Measurements from ENCODE around the gene SLC22A2.

The SLC22A2 gene

DNA sequence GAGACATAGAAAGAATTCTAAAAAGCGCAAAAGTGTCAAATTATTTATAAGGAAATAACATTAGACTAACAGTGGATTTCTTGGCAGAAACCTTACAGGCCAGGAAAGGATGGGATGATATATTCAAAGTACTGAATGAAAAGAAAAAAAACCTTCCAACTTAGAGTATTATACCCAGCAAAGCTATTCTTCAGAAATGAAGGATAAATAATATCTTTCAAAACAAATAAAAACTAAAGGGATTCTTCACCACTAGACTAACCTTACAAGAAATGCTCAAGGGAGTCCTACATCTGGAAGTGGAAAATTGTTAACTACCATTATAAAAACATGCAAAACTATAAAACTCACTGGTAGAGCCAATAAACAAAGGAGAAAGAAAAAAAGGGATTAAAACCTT lies 65.8 kb downstream of the SLC22A2 start:
- H3K4me1 ChIP-seq (ENCODE audit: control insufficient read depth, insufficient read depth, low read length): no peaks in the 10 kb centered on the region
- no peaks in the 10 kb centered on the region for H3K9me3 ChIP-seq (ENCODE audit: control insufficient read depth, insufficient read depth, low read depth, low read length)
- no peaks in the 10 kb centered on the region for H3K36me3 ChIP-seq (ENCODE audit: control insufficient read depth in 2 of 2, insufficient read depth in 1 of 2, low read length in 2 of 2)
- TF ChIP-seq ZNF10 (tag by site-specific recombination; IDR thresholded peaks at IDR 0.05) (no peak), SETDB1 (IDR thresholded peaks at IDR 0.05; ENCODE audit: insufficient read length, low read length) (peak; percentile 63)
- TF ChIP-seq, protein P1, sequence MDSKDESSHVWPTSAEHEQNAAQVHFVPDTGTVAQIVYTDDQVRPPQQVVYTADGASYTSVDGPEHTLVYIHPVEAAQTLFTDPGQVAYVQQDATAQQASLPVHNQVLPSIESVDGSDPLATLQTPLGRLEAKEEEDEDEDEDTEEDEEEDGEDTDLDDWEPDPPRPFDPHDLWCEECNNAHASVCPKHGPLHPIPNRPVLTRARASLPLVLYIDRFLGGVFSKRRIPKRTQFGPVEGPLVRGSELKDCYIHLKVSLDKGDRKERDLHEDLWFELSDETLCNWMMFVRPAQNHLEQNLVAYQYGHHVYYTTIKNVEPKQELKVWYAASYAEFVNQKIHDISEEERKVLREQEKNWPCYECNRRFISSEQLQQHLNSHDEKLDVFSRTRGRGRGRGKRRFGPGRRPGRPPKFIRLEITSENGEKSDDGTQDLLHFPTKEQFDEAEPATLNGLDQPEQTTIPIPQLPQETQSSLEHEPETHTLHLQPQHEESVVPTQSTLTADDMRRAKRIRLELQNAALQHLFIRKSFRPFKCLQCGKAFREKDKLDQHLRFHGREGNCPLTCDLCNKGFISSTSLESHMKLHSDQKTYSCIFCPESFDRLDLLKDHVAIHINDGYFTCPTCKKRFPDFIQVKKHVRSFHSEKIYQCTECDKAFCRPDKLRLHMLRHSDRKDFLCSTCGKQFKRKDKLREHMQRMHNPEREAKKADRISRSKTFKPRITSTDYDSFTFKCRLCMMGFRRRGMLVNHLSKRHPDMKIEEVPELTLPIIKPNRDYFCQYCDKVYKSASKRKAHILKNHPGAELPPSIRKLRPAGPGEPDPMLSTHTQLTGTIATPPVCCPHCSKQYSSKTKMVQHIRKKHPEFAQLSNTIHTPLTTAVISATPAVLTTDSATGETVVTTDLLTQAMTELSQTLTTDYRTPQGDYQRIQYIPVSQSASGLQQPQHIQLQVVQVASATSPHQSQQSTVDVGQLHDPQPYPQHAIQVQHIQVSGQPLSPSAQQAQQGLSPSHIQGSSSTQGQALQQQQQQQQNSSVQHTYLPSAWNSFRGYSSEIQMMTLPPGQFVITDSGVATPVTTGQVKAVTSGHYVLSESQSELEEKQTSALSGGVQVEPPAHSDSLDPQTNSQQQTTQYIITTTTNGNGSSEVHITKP (tag by site-specific recombination; IDR thresholded peaks at IDR 0.05): no peak
- H3K27ac ChIP-seq (ENCODE audit: extremely low read depth, low read depth, low read length): no peak overlapping the region
- CTCF ChIA-PET: no interaction called here
- no peak overlapping the region for H3K4me3 ChIP-seq (ENCODE audit: low read depth, low read length)
- POLR2A ChIA-PET: no interaction called here

DNA sequence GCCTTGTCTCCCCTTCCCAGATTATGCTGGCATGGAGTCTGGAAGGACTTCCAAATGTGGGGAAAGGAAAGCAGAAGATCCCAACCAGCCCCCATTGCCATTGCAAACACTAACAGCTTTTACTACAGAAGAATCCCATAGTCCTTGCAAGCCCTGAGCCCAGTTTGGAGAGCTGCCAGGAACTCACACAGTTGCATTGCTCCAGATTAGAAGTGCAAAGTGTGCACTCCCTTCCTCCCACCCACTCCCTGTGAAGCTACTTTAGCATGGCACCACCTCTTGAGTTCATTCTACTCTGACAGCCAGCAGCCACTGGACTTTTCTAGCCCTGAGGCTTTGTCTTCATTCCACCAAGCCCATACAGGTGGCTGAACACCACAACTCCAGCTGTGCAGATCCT lies 67.6 kb downstream of the SLC22A2 start:
- Histone ChIP-seq H3K4me3 (ENCODE audit: low read depth, low read length) (no peak overlapping the region), H3K4me1 (ENCODE audit: control insufficient read depth, insufficient read depth, low read length) (no peaks in the 10 kb centered on the region), H3K36me3 (ENCODE audit: control insufficient read depth in 2 of 2, insufficient read depth in 1 of 2, low read length in 2 of 2) (no peaks in the 10 kb centered on the region), H3K27ac (ENCODE audit: extremely low read depth, low read depth, low read length) (no peak overlapping the region), H3K9me3 (ENCODE audit: control insufficient read depth, insufficient read depth, low read depth, low read length) (no peaks in the 10 kb centered on the region)
- POLR2A ChIA-PET: no interaction called here
- CTCF ChIA-PET: interaction anchor here (0.6 kb wide), 1 partner anchor 245 kb away, joined by 3 read pairs; no protein-coding TSS in a partner anchor
- TF ChIP-seq ZNF596 (tag by site-specific recombination; IDR thresholded peaks at IDR 0.05) (no peak), SCRT2 (tag by site-specific recombination; IDR thresholded peaks at IDR 0.05) (no peak), ZBTB7A (tag by site-specific recombination; IDR thresholded peaks at IDR 0.05; ENCODE audit: low read depth) (no peak), ZNF558 (tag by site-specific recombination; IDR thresholded peaks at IDR 0.05) (no peak), ZBTB1 (tag by site-specific recombination; IDR thresholded peaks at IDR 0.05) (no peak), ZNF140 (tag by site-specific recombination; IDR thresholded peaks at IDR 0.05) (no peak), KLF8 (tag by site-specific recombination; IDR thresholded peaks at IDR 0.05) (no peak), ZNF404 (tag by site-specific recombination; IDR thresholded peaks at IDR 0.05) (no peak)
- TF ChIP-seq, protein P2, sequence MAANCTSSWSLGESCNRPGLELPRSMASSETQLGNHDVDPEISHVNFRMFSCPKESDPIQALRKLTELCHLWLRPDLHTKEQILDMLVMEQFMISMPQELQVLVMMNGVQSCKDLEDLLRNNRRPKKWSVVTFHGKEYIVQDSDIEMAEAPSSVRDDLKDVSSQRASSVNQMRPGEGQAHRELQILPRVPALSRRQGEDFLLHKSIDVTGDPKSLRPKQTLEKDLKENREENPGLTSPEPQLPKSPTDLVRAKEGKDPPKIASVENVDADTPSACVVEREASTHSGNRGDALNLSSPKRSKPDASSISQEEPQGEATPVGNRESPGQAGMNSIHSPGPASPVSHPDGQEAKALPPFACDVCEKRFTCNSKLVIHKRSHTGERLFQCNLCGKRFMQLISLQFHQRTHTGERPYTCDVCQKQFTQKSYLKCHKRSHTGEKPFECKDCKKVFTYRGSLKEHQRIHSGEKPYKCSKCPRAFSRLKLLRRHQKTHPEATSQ (tag by site-specific recombination; IDR thresholded peaks at IDR 0.05): no peak

DNA sequence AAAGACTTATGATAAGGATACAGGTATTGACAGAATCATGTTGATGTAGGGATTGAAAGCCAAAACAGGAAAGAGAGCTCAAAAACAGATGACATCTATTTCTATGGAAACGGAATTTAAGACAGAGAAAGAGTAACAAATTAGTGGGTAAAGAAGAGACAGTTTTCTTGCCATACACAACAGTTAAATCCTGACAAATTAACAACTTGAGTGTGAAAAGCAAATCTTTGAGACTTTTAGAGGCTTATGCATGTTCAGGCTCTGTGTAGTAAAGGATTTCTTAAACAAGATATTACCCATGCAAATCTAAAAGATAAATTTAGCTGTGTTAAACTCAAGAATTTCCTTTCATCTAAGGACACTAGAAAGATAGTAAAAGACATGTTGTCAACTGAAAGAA lies 68.5 kb downstream of the SLC22A2 start:
- H3K9me3 ChIP-seq (ENCODE audit: control insufficient read depth, insufficient read depth, low read depth, low read length): no peaks in the 10 kb centered on the region
- ChIA-PET POLR2A (no interaction called here), CTCF (interaction anchor here (0.6 kb wide), 2 partner anchors 106 to 246 kb away, joined by 3 read pairs; no protein-coding TSS in a partner anchor)
- H3K4me3 ChIP-seq (ENCODE audit: low read depth, low read length): no peak overlapping the region
- no peaks in the 10 kb centered on the region for H3K36me3 ChIP-seq (ENCODE audit: control insufficient read depth in 2 of 2, insufficient read depth in 1 of 2, low read length in 2 of 2)
- no peaks in the 10 kb centered on the region for H3K4me1 ChIP-seq (ENCODE audit: control insufficient read depth, insufficient read depth, low read length)
- H3K27ac ChIP-seq (ENCODE audit: extremely low read depth, low read depth, low read length): no peak overlapping the region
- TF ChIP-seq ZNF473 (tag by site-specific recombination; IDR thresholded peaks at IDR 0.05): no peak
- TF ChIP-seq SETDB1 (IDR thresholded peaks at IDR 0.05; ENCODE audit: insufficient read length, low read length): no peak
- TF ChIP-seq ZNF239 (tag by site-specific recombination; IDR thresholded peaks at IDR 0.05): no peak
- TF ChIP-seq, protein P3, sequence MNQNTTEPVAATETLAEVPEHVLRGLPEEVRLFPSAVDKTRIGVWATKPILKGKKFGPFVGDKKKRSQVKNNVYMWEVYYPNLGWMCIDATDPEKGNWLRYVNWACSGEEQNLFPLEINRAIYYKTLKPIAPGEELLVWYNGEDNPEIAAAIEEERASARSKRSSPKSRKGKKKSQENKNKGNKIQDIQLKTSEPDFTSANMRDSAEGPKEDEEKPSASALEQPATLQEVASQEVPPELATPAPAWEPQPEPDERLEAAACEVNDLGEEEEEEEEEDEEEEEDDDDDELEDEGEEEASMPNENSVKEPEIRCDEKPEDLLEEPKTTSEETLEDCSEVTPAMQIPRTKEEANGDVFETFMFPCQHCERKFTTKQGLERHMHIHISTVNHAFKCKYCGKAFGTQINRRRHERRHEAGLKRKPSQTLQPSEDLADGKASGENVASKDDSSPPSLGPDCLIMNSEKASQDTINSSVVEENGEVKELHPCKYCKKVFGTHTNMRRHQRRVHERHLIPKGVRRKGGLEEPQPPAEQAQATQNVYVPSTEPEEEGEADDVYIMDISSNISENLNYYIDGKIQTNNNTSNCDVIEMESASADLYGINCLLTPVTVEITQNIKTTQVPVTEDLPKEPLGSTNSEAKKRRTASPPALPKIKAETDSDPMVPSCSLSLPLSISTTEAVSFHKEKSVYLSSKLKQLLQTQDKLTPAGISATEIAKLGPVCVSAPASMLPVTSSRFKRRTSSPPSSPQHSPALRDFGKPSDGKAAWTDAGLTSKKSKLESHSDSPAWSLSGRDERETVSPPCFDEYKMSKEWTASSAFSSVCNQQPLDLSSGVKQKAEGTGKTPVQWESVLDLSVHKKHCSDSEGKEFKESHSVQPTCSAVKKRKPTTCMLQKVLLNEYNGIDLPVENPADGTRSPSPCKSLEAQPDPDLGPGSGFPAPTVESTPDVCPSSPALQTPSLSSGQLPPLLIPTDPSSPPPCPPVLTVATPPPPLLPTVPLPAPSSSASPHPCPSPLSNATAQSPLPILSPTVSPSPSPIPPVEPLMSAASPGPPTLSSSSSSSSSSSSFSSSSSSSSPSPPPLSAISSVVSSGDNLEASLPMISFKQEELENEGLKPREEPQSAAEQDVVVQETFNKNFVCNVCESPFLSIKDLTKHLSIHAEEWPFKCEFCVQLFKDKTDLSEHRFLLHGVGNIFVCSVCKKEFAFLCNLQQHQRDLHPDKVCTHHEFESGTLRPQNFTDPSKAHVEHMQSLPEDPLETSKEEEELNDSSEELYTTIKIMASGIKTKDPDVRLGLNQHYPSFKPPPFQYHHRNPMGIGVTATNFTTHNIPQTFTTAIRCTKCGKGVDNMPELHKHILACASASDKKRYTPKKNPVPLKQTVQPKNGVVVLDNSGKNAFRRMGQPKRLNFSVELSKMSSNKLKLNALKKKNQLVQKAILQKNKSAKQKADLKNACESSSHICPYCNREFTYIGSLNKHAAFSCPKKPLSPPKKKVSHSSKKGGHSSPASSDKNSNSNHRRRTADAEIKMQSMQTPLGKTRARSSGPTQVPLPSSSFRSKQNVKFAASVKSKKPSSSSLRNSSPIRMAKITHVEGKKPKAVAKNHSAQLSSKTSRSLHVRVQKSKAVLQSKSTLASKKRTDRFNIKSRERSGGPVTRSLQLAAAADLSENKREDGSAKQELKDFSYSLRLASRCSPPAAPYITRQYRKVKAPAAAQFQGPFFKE (tag by site-specific recombination; IDR thresholded peaks at IDR 0.05; ENCODE audit: borderline replicate concordance): no peak
- TF ChIP-seq ZNF561 (tag by site-specific recombination; IDR thresholded peaks at IDR 0.05; ENCODE audit: borderline replicate concordance): no peak
- no peak for TF ChIP-seq YY2 (tag by site-specific recombination; IDR thresholded peaks at IDR 0.05)
- TF ChIP-seq ZNF707 (tag by site-specific recombination; IDR thresholded peaks at IDR 0.05): no peak
- no peak for TF ChIP-seq ZNF335 (tag by site-specific recombination; conservative IDR thresholded peaks at IDR 0.05)
- TF ChIP-seq ZNF404 (tag by site-specific recombination; IDR thresholded peaks at IDR 0.05): no peak
- TF ChIP-seq, protein P4, sequence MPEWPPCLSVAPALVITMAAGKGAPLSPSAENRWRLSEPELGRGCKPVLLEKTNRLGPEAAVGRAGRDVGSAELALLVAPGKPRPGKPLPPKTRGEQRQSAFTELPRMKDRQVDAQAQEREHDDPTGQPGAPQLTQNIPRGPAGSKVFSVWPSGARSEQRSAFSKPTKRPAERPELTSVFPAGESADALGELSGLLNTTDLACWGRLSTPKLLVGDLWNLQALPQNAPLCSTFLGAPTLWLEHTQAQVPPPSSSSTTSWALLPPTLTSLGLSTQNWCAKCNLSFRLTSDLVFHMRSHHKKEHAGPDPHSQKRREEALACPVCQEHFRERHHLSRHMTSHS (tag by site-specific recombination; IDR thresholded peaks at IDR 0.05): no peak
- no peak for TF ChIP-seq HOXC10 (CRISPR knock-in tag; IDR thresholded peaks at IDR 0.05)
- TF ChIP-seq ZBTB8A (tag by site-specific recombination; IDR thresholded peaks at IDR 0.05): no peak
